SIG-M5 (cell line): ENCODE measurements around the gene LCE3A.
"Not testable (repeated sequence)": the region's sequence is repeated elsewhere in the genome, so short reads cannot be mapped to it uniquely, and the experiment has no call there.

ENCODE experiments used
- DNase-seq: peaks from one replicate; lab custom pipeline; 2025; lab: John Stamatoyannopoulos, UW

The LCE3A gene, protein sequence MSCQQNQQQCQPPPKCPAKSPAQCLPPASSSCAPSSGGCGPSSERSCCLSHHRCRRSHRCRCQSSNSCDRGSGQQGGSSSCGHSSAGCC

DNA sequence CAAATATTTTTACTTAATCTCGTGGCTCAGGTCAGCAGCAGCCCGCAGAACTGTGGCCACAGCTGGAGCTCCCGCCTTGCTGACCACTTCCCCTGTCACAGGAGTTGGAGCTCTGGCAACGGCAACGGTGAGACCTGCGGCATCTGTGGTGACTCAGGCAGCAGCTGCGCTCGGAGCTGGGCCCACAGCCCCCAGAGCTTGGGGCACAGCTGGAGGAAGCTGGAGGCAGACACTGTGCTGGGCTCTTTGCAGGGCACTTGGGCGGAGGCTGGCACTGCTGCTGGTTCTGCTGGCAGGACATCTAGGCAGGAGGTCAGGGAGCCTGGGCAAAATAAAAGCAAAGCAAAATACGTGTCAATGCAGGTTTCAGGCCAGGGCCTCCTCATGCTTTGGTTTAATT lies at the start of gene LCE3A:
LCE3A (minus strand) TSS at position 301 of the 400 bp plus-strand sequence; CDS start at position 301, 0 bp downstream.
- DNase-seq, result no peak

DNA sequence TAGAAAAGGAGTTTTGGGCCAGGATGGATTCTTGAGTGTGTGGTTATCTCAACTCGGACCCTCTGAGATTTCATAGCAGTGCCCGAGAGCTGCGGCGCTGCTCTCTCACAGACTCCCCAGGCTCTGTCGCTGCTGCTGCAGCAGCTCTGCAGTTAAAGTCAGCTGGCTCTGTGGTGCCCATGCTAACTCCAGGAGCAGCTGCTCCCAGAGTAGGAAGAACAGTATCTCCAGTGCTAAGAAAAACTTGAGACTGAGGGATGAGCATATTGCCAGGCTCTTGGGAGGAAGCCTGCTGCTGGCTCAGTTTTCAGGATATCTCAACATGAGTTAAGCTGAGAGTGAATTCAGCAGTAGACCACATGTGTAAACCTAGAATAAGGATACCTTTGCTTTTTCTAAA lies 44.7 kb upstream of the LCE3A start:
- no peak for DNase-seq

DNA sequence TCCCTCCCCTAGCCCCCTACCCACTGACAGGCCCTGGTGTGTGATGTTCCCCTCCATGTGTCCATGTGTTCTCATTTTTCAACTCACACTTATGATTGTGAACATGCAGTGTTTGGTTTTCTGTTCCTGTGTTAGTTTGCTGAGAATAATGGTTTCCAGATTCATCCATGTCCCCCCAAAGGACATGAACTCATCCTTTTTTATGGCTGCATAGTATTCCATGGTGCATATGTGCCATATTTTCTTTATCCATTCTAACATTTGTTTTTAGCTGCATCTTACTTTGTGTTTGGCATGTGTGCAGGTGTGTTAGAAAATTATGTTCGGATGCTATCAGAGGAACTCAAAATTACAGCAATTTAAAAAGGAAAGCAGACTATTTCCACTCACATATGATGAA lies 43.3 kb upstream of the LCE3A start:
- not testable (repeated sequence) for DNase-seq

DNA sequence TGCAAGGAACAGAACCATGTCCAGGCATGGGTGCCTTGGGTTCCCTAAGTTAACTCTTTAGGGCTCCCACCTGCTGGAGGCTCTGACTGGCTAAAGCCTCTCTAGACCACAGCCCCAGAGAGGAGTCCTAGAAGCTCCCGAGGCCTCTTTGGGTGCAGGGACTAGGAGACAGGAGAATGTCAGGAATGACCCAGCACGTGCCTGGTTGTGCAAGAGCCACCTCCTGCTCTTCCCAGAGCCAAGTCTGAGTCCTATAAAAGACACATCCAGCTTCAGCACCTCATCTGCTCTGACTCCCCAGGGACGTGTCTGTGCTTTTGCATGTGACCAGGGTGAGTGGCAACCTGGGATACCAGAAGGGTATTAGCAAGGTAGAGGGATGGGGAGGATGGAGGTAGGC lies 40.2 kb upstream of the LCE3A start, which contains the start of gene LCE2D:
LCE2D (plus strand) TSS at position 283 of the 400 bp plus-strand sequence. CDS start 726 bp downstream, outside the sequence.
- DNase-seq, result no peak

DNA sequence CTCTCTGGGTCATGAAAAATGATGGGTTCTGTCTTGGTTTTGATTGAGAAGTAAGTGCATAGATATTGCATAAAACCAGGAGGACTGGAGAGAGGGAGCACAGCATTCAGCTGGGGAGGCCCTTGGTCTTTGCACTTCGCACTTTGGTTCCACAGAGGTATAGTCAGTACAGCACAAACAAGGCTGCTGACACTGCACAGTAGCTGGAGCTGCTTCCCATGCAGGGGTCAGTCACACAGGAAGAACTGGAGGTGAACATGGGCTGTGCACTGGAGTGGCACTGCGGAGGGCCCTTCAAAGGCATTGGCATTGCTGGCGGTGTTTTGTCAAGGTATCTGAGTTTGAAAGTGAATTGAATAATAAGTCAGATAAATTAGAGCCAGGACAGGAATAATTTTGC lies 35.7 kb upstream of the LCE3A start:
- DNase-seq, result no peak

DNA sequence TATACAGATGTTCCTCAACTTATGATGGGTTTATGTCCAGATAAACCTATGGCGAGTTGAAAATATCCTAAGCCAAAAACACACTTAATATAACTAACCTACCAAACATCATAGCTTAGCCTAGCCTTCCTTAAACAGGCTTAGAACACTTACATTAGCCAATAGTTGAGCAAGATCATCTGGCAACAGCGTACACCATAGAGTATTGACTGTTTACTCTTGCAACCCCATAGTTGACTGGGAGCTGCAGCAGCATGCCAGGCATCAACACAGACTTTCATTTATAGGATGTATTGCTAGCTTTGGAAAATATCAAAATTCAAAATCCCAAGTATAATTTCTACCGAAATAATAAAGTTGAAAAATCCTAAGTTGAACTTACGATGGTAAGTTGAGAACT lies 34.8 kb upstream of the LCE3A start:
- DNase-seq, result no peak

DNA sequence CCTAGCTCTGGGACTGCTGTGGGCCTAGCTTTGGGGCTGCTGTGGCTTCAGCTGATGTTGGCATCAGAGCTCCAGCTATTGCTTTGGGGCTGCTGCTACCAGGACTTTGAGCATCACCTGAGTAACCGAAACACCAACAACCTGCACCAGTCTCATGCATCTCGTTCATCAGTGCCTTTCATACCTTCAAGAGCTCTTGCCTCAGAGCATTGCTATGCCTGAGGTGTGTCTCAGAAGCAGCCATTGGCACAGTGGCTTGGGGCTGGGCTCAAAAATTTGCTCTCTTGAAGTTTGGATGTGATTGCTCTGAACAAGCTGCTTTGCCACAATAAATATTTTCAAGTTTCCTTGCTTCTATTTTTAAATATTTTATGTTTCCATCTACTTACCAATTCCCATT lies 33.6 kb upstream of the LCE3A start:
- DNase-seq, result no peak

DNA sequence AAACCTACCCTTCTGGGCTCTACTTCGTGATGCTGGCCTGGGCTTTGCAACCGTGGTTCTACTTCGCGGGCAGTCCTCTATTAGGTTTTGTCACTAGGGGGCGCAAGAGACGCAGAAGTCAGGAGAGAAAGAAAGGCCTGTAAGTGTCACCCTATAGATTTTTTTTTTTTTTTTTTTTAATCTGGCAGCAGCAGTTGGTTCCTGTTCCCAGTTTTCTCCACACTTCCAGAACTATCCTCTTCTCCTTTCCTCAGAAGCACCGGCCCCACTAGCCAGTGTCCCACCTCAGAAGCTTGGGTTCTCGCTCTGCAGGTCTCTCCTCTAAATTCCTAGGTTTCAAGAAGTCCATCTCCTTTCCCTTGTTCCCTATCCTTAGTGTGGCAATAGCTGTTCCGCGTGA lies 31.2 kb upstream of the LCE3A start:
- DNase-seq, result no peak

DNA sequence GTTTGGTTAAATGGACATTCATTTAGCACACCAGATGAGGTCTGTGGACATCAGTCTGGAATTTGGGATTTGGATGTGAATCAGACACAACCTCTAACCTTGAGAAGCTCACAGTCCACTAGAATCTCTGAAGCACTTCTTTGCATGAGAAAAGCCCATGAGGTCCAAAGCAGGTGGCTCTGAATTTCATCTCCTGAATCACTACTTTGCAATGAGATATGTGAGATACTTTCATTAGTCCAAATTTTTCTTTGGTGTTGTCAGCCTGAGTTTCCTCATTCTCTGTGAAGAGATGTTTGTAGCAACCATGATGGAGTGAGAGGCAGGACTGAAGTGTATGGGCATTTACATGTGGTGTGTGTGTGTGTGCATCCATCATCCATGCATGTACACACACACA lies 23.8 kb upstream of the LCE3A start:
- no peak for DNase-seq

DNA sequence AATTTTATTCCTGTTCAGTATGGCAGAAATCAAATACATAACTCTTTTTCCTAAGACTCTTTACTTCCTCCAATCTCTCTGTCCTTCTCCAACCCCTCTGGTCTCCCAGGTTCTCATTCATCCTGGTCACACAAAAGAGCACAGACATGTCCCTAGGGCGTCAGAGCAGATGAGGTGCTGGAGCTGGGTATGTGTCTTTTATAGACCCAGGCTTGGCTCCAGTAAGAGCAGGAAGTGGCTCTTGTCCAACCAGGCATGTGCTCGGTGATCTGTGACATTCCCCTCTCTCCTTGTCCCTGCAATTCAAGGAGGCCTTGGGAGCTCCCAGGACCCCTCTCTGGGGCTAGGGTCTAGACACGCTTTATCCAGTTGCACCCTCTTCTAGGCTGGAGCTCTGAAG lies 22.2 kb upstream of the LCE3A start:
- DNase-seq, result no peak

DNA sequence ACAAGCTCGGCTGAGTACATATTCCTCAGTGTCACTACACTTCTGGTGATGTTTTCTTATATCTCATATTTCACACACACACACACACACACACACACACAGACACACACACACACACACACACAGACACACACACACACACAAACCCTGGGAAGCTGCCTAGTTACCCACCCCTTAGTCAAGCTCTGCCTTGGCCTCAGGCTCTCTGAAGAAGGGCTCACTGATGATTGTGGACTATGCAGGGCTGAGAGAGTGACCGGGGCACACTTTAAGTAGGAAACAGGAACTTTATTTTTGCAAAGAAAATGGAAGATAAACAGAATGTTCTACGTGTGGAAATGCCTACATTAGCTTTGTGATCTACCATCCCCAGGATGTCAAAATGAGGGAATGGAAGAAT lies 21.0 kb upstream of the LCE3A start:
- no peak for DNase-seq

DNA sequence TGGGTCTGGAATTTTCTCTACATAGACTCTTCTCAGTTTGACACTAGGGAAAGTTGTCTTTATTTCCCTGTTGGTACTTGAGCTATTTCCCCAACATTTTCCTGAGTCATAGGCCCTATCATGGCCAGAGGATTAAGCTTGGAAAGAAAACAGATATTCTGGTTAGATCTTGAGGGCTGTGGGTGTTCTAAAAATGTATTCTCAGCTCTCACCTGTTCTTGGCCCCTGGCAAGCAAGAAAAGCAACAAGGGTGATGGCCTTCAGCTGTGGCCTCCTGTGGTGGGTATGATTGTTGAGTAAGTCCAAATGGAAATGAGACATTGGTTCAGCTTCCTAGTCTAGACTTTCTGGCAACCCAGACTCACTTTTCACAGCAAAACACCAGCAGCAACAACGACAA lies 17.4 kb upstream of the LCE3A start:
- DNase-seq, result no peak

DNA sequence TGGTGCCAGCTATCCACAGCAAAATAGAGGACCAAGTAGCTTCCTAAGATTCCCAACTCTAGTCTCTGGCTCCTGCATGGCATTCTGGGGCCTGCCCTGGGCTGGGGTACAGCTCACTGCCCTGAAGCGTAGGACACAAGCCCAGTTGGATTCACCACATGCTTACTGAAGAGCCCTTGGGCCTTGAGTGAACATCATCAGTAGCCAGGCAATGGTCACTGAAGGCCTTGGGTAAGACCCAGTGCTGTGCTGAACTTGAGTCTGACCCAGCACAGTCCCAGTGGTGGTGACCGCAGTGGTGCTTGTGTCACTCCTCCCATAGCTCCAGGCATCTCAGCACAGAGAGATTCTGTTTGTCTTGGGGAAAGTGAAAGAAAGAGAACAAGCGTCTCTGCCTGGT lies 7.7 kb upstream of the LCE3A start:
- DNase-seq, result no peak

DNA sequence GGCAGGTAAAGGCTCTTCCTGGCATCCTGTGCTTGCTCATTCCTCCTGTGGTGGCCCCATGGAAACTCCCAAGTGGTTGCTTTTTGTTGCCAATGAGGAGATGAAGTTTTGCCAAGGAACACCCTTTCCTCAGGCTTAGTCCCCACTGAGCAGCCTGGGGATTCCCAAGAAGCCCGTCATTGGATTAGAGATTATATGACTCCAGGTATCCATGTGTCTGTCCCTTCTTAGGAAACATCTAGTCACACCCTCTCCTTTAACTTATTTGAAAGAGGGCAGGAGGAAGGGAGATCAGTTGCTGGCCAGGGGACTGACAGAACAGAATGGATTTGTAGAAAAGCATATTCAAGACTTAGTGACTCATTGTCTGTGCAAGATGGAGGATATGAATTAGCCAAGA lies 3.8 kb upstream of the LCE3A start:
- no peak for DNase-seq

DNA sequence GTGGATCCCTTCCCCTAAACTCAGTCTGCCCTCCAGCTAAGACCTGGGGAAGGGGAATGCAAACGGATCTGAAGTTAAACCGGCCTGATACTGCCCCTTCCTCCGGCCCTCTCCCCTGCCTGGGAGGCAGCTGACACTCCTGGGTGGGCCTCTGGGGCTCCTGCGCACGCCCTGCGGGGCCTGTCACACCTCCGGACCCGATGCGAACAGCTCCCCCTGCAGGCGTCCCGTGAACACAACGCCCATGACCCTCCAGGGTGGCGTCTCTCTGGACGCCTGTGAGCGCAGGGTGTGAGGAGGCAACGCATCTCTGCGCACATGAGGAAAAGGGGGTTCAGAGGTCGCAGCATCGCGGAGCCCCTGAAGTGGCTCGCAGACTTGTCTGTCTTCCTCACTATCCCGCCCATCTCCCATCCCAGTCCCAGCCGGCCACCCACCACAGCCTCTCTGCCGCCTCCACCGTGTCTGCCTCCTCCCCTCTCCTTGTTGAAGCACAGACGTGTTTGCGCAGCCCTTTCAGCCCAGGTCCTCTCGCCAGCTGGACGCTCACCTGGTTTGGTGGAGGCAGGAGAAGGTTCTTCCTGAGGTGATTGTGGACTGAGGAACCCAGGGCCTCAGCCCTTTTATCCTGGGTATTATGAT lies 421 bp upstream of the LCE3A start:
- no peak for DNase-seq

DNA sequence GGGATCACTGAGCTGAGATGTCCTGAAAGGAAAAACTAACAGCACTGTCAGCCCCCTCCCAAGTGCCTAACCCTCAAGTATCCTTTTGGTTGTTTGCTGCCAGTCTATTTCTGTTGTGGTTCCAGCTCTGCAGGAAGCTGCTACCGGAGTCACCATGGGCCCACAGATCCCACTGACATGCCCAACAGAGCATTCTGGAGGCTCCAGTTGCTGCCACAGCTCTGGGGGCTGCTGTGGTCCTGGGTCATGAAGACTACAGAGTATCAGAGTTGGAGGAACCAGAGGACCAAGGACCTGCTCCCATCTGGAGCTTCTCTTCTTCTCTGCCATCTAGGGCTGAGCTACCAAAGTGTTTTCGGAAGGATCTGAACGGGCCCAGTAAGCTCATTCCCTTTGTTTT lies 910 bp downstream of the LCE3A start:
- DNase-seq, result no peak

DNA sequence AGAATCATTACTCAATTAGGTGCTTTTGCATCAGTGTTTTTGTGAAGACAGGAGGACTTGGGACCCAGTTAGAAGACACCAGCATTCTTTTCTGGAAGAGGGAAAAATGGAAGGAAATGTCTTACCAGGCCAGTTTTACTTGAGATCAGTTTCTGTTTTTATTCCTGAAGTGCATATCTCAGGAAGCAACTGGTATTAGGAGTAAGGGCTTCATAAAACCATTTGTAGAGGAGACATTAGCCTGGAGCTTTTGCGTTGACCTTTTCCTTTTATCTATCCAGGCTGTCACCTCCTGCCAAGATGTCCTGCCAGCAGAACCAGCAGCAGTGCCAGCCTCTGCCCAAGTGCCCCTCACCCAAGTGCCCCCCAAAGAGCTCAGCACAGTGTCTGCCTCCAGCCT lies 9.4 kb downstream of the LCE3A start, which contains the start of gene LCE3B:
LCE3B (plus strand) TSS at position 301 of the 400 bp plus-strand sequence; CDS start at position 301, 0 bp downstream.
- DNase-seq, result no peak

DNA sequence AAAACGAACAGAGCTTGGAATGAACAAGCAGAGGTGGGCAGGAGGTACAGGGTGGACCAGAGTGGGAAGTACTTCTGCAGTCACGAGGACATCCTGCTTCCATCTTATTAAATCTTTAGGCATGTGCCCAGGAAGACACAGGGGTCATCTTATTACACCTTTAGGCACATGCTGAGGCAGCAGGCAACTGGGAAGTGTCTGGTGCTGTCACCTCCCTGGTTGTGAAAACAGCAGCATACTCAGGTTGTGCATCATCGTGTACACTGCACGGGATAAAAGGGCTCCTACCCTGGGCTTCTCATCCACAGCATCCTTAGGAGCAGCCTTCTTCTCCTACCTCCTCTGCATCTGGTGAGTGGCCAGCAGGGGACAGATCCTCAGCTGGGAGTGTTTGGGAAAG lies 23.0 kb downstream of the LCE3A start, which contains the start of gene LCE3C:
LCE3C (plus strand) TSS at position 301 of the 400 bp plus-strand sequence. CDS start 498 bp downstream, outside the sequence.
- DNase-seq, result no peak

DNA sequence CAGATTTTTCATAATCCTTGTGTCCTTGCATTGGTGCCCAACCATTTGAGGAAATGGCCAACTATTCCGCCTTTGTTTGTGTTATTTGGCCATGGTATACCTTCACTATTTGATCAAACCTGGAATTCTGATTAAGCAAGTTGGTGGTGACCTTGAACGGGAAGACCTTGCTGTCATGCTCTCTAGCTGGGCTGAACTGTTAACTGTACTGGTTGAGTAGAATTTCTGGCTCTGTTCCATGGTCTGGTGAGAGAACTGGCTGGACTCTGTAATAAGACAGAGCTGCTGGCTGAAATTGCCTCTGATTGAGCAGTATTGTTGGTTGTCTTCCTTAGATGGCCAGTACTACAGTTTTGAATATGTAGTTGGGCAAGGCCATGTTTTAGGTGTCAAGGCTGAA lies 25.9 kb downstream of the LCE3A start:
- DNase-seq, result no peak

DNA sequence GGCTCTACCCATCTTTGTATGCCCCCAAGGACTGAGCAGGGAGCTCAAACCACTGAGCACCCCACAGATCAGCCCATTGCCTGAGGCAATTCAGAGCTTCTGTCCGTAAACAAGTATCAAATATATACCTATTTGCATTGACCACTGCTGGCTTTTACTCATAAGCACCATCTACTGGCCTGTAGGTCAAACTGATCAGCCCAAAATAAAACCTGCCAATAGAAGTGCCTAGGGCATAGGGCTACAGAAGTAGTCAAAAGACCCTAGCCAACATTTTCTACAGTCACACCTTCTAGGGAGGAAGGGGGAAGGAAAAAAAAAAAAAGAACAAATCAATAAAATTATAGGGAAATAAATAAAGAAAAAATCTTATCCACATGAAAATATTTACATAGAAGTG lies 37.3 kb downstream of the LCE3A start:
- DNase-seq, result no peak

DNA sequence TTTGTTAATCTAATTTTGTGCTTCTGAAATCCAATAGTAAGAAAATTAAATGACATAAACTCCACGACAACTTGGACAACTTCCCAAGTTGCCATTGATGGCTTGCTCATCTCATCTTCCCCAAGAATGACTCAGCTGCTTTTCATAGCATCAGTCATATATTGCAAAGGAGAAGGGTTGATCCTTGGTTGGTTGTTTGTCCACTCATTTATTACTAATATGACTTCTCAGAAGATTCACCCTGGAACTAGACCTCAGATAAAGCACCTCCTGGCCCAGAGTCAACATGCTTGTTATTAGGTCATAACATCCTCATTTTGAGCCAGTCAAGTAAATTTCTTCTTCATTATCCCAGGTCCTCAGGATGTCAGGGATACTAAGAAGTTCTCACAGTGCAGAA lies 40.3 kb downstream of the LCE3A start:
- no peak for DNase-seq

DNA sequence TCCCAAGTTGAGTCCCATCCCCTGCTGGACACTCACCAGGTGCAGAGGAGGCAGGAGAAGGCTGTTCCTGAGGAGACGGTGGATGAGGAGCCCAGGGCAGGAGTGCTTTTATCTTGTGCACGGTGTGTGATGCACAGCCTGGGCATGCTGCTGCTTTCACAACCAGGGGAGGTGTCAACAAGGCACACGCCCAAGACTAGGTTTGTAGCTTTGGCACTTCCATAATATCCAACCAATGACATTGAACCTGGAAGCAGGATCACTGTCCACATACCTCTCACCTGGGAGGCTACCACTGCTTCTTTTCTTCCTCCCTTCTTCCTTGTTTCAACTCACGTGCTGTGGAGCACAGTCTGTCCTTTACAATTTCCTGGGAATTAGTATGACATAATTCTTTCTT lies 42.5 kb downstream of the LCE3A start, which contains the start of gene LCE3D:
LCE3D (minus strand) TSS at position 84 of the 400 bp plus-strand sequence. CDS start 580 bp downstream, outside the sequence.
- DNase-seq, result no peak

DNA sequence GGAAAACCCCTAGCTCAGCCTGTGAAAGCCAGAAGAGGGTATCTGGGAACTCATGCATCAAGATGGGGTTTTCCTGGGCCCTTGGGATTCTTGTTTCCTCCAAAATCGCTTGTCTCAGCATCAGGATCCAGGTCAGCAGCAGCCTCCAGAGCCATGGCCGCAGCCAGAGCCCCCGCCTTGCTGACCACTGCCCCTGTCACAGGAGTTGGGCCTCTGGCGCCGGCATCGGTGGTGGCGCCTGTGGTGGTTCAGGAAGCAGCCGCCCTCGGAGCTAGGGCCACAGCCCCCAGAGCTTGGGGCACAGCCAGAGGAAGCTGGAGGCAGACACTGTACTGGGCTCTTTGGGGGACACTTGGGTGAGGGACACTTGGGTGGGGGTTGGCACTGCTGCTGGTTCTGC lies 43.4 kb downstream of the LCE3A start:
- DNase-seq, result not testable (repeated sequence)

DNA sequence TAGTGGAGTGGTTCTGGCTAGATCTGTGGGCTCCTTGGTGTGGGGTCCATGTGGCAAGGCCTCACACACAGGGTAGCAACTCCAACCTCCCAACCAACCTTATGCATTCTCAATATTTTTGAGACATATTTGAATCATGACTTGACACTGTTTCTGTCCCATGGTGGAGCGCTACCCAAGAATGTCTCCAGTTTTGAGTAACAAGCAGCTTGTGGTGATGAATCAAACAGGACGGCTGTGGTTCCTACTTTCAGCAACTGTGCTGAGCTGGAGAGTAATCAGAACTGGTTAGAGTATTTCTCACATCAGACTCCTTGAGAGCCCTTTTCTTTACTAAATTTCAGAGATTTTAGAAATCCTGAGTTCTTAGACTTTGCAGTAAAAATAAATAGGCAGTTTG lies 45.7 kb downstream of the LCE3A start:
- DNase-seq, result no peak
